Daoy (cell line): Measurements from ENCODE around the gene SLC17A7. TPM values are rescaled to one million over a fixed set of nuclear protein-coding genes. Genes with fewer than 3 reads are reported as not detected.

Source experiments
- DNase-seq: peaks from one replicate; pipeline ENCODE4 v3.0.0-alpha.2; 2015; ENCODE audit warnings: low read depth
- total RNA-seq: library from RNA; depleted of rRNA; stranded (reverse); fragments of >200 nt; shearing (Covaris generic); gene quantifications from 2 replicates; pipeline ENCODE4 v1.2.3, GENCODE V29; 2014

The SLC17A7 gene
- total RNA-seq, 1 experiment from 2014 or later = not detected

DNA sequence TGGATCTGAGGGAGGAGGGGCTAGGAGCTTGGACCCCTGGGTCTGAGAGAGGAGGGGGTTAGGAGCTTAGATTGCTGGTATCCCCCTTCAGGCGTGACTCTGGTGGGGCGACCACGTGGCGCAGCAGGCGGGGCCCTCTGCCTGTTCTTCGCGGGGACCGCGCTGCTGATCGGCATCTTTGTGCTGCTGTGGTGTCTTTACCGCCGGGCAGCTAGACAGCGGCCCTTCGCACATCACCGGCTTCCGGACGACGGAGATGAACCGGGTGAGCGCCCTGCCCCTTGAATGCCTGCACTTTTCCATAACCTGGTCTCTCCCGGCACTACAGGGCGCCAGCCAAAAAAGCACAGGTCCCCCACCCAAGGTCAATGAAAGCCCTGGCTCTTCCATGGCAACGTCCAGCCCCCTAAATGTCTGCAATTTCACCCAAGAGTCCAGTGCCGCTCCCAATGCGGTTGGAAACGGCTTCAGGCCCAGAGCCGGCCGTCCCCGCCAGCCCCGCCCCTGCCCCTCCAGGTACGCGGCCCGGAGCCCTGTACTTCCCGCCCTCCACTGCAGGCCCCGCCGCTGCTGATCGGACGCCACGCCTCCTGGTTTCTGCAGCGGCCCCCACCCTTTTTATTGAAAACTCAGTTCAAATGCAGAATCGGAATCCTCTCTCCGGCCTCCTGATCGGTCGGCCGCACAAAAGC is 13.3 kb downstream of the SLC17A7 start:
- DNase-seq = peak; percentile 58

DNA sequence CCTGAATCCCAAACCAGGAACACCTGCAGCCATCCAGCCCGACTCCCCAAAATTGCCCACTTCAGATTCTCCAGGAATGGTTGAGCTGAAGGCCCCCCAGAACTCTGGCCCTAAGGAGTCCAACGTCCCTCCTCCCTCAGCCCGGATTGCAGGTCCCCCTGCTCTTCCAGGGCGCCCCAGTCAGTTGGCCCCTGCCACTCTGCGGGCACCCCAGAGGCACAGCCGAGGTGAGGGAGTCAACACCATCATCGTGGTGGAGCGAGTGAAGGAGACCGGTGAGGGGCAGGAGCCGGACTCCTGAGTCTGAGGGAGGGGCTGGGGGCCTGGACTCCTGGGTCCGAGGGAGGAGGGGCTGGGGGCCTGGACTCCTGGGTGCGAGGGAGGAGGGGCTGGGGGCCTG is 14.0 kb downstream of the SLC17A7 start:
- DNase-seq = no peak

DNA sequence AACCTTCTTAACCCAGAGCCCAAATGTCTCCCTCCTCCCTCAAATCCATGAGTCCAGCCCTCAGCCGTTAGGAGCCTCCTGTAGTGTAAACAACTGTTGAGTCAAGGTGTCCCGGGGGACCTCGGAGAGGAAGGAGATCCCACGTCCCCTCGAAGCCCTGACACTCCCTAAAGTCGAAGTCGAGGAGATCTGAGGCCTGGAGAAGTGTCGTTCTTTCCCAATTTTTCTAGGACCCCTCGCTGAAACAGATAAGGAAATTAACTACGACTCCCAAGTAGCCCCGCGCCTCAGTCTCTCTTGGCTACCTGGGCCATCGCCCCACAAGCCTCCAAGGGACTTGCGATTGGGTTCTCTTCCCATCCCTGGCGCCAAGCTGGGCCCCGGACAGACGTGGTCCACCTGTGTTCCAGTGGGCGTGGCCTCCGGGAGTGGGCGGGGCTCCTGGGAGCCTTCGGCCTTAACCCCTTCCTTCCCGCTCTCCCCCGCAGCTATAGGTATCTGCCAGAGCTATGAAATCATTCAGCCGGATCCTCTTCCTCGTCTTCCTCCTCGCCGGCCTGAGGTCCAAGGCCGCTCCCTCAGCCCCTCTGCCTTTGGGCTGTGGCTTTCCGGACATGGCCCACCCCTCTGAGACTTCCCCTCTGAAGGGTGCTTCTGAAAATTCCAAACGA is 15.3 kb downstream of the SLC17A7 start:
- DNase-seq = peak; percentile 50

DNA sequence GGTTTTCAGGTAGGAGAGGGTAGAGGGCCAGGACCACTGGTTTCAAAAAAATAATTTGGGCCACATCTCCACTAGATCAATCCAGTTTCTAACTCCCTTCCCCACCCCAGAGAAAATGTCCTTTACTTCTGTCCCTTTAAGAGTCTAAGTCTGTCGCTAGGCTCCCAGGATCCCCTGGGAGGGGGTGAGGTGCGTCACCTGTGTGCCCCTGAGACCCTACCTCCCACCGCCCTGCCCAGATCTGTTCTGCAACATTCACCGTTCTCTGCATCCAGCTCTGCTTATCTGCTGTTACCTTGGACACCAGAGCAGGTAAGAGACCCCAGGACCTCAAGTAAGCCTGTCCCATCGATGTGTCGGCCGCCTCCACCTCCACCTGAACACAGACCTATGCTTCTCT is 16.1 kb downstream of the SLC17A7 start, which contains the start of gene GFY:
Gene GFY (plus strand): TSS at position 211 of the 400 bp plus-strand sequence. CDS start 1,043 bp downstream, outside the sequence.
- no peak for DNase-seq

DNA sequence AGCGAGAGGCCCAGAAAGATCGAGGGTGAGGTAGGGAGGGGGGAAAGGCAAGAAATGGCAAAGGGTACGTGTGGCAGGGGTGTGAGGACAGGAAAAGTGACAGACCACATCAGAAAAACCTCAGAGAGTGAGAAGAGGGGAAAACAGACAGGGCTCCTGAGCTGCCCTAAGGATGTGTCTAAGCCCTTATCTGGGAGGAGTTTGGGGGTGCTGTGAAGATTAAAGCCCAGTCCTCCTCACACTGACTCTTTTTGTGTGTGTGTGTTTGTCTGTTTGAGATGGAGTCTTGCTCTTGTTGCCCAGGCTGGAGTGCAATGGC is 17.4 kb downstream of the SLC17A7 start:
- no peak for DNase-seq

DNA sequence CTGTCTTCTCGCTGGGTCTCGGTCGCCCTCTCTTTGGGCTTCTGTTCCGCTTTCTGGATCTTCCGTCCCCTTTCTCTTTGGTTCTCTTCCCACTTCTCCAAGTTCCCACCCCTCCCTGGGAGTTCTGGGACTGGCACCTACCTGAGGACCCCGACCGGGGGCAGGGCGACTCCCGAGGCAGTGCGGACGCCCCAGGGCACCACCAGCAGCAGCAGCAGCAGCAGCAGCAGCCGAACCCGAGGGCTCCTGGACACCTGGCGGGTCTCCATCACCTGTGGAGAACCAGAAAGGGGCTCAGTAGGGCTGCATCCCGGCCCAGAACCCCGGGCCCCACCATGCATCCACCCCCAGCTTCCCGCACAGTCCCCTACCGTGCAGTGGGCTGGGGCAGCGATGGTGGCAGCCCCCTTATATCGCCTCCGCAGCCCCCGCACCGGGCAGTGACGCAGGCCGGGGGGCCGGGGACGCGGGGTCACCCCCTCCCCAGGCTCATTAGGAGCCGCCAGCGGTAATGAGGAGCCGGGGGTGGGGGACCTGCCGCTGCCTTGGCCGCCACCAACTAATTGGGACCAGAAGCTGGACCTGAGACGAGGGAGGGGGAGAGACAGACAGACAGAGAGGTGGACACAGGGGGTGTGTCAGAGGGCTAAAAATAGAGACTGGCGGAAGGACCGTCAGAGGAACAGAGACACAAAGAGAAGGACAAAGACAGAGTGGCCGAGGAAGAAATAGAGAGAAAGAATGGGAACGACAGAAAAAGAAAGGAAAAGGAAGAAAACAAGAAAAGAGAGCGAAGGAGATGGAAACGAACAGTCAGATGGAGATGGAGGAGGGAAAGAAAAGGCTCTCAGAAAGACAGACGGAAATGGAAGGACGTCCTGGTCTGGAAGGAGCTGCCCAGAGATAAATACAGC is 18.0 kb downstream of the SLC17A7 start, which contains the start of gene PTH2:
Gene PTH2 (minus strand): TSS at position 371 of the 914 bp plus-strand sequence. CDS start 102 bp downstream, at position 269.
- DNase-seq = no peak

DNA sequence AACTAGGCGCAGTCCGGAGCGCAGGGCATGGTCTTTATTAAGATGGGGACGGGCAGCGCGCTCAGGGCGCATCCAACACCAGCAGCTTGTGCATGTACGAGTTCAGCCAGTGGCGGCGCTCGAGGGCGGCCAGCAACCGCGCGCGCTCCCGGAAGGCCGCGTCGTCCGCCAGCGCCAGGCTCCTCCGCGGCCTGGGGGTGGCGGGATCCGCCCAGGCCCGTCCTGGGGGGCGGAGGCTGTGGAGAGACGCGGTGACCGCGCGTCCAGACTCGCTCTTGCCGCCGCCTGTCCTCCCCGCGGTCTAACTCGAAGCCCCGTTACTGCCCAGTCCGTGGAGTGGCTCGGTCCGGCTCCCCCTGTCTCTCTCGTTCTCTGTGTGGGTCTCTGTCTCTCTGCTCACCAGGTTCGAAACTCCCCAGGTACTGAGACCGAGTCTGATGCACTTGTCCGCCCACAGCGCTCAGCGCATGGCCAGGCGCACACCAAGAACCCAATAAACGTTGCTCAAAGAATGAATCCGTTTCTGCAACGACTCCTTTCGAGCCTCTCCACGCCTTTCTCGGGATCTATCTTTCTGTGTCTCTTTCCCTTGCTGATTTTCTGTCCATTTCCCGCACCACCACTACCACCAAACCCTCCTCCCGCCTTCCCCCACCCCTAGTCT is 18.8 kb downstream of the SLC17A7 start:
- peak; percentile 88 for DNase-seq

DNA sequence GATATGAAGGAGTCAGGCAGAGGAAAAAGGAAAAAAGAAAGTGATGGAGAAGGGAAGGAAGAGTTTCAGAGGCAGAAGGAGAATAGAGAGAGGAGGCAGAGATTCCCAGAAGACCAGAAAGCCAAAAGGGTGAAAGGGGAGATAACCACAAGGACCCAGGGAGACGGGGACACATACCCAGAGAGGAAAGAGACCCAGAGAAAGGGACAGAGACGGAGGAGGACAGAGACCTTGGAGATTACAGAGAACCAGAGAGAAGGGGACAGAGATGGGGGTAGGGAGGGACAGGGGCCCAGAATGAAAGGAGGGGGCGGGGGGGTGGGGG is 19.5 kb downstream of the SLC17A7 start:
- DNase-seq = no peak

DNA sequence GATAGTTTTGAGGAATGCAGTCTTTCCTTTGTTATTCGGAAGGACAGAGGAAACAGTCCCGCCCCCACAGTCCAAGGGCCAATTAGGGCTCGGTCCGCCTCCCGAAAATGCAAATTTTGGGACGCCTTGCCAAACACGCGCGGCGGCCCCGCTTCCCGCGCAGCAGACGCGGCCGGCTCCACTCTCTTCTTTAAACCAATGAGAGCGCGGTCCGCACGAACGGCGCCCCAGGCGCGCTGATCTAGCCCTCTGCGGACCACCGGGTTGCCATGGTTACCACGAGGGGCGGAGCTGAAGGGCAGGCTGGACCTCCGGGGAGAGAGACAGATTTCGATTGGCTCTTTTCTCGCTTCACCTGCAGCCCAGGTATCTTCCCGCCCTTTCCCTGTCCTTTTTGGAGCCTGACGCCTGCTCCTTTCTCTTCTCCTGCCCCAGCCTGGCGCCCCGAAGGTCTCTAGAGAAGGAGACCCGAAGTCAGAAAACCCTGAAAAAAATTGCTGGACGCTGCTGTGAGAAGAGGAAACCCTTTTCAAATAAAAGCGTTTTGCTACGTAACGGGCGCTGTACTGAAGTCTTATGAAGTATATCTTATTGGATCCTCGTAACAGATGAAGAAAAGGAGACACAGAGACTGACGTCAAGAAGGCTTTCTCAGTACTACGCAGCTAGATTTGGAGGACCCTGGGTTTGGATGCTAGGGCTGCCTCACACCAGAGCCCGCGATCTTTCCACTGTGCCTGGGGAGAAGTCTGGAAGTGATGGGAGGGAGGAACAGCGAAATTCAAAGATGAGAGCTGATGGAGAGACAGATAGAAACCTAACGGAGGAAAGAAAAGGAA is 20.1 kb downstream of the SLC17A7 start:
- peak; percentile 91 for DNase-seq

DNA sequence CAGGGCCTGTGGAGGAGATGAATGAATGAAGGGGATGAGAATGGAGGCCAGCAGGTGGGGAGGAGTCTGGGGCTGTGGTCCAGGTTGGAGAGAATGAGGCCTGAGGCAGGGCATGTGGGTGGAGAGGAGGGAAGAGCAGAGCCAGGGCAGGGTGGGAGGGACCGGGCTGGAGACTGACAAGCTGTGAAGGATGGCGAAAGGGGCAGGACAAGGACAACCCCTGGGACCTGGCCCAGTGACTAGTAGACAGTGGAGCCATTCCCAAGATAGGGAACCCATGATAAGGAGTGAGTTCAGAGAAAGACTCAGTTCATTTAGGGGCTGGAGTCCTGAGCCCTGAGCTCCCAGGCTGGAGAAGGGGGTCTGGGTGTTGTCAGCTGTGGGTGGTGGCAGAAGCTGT is 21.1 kb downstream of the SLC17A7 start:
- no peak for DNase-seq

DNA sequence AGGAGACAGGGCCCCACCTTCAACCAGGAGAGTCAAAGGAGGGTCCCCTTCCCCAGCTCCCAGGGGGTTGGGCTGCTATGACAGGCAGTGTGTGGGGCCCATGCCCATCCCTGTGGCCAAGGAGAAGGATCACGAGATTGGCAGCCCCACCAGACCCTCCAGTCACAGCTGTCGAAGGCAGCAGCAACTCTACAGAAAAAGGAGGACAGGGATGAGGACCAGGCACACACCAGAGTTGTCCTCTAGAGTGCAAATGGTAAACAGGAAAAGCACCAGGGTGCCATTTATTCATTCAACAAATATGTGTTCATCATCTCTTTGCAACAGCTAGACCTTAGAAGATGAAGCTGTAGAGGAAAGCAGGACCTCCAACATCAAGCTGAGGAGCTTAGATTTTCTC is 22.2 kb downstream of the SLC17A7 start:
- no peak for DNase-seq

DNA sequence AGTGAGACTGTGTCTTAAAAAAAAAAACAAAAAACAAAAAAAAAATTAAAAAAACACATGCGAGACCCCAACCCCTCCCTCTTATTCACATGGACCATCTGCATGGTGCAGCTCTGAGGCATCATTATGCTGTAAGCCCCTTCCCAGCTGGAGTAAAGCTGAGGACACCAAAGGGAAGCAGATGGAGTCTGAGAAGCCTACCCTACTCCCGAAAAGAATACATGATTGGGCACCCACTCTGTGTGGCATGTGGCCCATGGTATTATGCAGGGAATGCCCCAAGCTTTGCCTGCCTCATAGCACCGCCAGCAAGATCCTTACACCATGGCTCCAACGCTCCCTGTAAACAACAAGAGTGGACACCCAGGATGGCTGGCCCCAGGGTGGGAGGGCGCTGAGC is 22.8 kb downstream of the SLC17A7 start:
- DNase-seq = no peak

DNA sequence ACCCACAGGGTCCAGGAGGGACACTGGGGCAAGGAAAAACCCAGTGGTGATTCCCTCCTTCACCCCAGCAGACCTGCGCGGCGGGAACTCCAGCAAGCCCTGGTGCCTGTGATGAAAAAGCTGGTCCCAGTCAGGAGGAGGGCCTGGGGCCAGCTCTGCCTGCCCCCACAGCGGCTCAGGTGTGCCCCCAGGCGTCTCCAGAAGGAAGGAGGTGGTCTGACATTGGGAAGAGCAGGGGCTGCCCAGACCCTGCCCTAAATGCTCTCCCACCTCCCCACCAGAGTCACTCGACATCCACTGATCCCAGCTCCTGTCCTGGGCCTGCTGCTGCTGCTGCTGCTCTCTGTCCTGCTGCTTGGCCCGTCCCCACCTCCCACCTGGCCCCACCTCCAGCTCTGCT is 24.2 kb downstream of the SLC17A7 start:
- DNase-seq = no peak

DNA sequence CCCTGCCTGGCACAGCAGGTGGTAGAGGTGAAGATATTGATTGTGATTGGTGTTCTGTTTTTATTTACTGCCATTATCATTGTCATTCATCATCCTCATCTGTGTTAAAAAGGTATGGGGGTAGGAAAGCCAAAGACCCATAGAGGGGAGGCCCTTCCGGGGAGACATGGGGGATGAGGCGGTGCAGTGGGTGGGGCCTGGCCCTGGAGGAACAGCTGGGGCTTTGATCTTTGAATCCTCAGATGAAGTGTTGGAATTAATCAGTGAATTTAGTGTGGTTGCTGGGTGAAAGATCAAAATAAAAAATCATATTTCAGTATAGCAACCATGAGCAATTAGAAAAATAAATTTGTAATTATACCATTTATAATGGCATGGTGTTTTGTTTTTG is 25.5 kb downstream of the SLC17A7 start:
- no peak for DNase-seq

DNA sequence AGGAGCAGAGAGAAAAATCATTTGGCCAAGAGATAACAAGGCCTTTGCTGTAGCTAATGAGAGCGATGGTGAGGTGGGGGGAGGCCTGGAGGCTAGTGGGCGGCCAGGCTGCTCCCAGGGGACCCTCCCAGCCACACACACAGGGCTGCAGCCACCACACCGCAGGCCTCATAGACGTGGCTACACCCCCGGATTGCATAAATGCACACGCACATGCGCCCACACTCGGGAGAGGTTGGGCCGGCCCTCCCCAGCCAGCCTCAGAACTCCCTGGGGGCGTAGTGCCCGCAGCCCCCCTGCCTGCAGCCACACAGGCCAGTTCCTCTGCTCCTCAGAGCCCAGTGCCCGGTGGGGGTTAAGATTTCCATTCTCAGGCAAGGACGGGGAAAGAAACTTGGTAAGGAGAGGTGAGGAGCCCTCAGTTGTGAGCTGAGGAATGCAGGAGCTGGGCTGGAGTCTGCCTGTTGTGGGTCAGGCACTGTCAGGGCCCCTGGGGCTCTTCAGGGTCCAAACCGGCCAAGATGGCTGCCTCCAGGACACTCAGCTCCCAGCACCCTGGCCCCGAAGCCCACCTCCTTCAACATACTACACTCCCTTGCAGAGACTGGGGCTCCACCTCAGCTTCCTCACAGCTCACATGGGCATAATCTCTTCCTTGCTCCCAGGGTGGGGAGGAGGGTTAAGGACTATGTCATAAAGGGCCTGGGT is 26.1 kb downstream of the SLC17A7 start:
- no peak for DNase-seq

DNA sequence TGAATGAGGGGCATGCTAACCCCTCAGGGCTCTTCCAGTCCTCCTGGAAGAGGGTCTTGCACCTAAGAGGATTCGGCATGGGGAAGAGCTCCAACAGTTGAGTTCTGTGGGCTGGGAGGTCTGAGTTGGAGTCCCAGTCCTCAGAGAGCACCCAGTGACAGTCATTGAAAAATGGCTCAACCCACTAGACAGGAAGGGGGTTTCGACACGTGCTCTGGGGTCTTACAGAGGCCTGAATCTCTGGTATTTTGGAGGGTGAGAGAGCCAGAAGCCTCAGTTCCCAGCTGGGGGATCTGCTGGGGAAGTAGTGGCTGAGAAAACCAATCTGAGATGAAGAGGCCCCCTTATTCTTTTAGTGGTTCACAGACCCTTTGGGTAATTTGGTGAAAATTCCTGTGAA is 27.1 kb downstream of the SLC17A7 start:
- DNase-seq = no peak

DNA sequence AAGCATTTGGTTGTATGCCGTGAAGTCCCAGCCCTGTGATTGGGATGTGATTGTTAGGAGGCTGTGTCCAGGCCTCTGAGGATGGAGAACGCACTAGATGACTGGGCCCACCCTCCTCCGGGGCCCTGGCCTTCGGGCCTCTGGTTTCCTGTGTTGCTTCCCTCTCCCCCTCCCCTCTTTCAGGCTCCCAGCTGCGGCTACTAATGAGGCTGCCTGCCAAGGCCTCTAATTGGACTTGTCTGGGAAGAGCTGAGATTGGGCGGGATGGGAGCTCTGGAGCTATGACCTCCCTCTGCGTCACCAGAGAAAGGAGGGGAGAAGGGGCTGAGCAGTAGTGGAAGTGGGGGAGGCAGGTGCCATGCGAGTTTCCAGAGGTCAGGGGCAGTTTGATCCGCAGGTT is 28.0 kb downstream of the SLC17A7 start:
- no peak for DNase-seq

DNA sequence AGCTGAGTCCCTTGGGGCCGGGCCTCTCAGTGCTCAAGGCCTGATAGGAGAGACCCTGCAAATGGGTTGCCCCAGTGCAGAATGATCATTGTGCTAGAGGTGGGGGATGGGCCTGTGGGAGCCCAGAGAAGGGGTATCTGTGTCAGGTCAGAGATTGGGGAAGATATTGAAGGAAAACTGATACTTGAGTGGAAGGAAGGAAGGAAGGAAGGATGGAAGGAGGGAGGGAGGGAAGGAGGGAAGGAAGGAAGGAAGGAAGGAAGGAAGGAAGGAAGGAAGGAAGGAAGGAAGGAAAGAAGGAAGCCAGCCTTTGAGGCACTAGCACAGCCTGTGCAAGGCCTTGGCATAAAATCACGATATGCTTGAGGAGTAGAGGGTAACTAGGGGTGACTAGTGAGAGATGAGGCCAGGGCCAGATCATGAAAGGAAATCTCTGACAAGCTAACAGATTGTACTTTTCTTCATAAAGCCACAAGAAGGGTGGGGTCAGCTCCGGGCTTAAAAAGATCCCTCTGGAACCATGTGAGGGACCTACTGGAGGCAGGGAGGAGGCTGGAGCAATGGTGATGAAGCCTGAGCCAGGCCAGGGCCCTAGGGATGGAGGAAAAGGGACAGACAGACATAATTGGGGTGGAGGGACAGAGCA is 29.5 kb downstream of the SLC17A7 start:
- no peak for DNase-seq

DNA sequence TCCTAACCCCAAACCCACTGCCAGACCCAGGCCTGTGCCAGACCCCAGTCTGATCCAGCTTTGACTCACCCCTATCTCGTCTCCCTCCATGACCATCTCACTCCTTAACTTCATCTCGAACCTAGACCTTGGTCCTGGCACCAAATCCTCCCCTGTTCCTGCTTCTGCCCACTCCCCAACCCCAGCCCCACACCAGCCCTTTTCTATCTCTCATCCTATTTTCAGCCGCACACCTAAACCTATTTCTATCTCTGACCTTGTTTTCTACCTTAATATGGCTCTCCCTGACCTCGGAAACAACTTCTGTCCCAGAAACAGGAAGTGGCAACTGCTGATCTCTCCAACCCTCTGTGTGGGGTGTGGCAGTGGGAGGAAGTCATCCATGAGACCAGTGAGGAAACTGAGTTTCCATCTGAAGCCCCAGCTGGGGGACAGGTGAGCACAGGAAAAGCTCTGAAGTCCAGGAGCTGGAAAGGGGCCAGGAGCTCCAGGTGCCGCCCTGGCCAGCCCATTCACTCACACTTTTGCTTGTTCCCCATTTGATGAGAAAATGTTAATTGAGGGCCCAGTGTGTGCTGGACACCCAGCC is 31.8 kb downstream of the SLC17A7 start:
- no peak for DNase-seq
